HepG2 (cell line): ENCODE data around the gene INSR. TPM values are rescaled to one million over a fixed set of nuclear protein-coding genes. Genes with fewer than 3 reads are reported as not detected.
A peak's percentile ranks its signal among the peaks of the same experiment; 100 is the strongest.

Experiments
- ATAC-seq: fragments of 200-7000 bp; cut with Tn5 transposase; 3 replicates; pipeline ENCODE4 v1.9.1; 2020; ENCODE audit warnings: mild to moderate bottlenecking, moderate library complexity
- BruUV-seq: library from RNA; stranded (reverse); fragments of 400-500 nt; replicated peaks from 2 replicates; lab custom pipeline; 2021; lab: Mats Ljungman, UMichigan
- CTCF ChIA-PET: fragments of 300-600 bp; formaldehyde crosslinking; extraction: SDS; loops from one replicate; lab custom pipeline; 2021; ENCODE audit warnings: low total read pairs, inconsistent platforms, low intra/inter-chr PET ratio; lab: Yijun Ruan, JAX
- POLR2A ChIA-PET: fragments of 350-600 bp; sonication (Branson Sonifier 250); formaldehyde crosslinking; loops from one replicate; lab custom pipeline; 2020; ENCODE audit warnings: antibody characterized with exemption, inconsistent platforms; lab: Yijun Ruan, JAX
- DNase-seq: peaks from one replicate; pipeline ENCODE4 v3.0.0-alpha.2; 2015; ENCODE audit warnings: low spot score
- FAIRE-seq: peaks from 3 replicates; lab custom pipeline; 2011; peaks lifted over from hg19 to GRCh38; lab: Jason Lieb, UNC
- H2AFZ ChIP-seq: one replicate; pipeline ENCODE4 v1.6.1; 2011; ENCODE audit warnings: low read length, inconsistent platforms
- H3K27ac ChIP-seq: fragments of 300-600 bp; 3 replicates; pipeline ENCODE4 v1.8.0; 2011; ENCODE audit warnings: mixed run types, mild to moderate bottlenecking, mixed read lengths, low read length, inconsistent platforms; ENCODE audit not compliant: insufficient read depth; ENCODE audit errors: extremely low read length
- H3K27me3 ChIP-seq, 2 experiments: fragments of 200-600 bp in 1 of 2; 2 replicates in 1 of 2; 3 replicates in 1 of 2; pipeline versions ENCODE4 v1.6.0 to v1.8.0; 2011; ENCODE audit warnings: low read length in 2 of 2, mild to moderate bottlenecking in 2 of 2, moderate library complexity in 2 of 2, inconsistent platforms in 1 of 2; ENCODE audit not compliant: insufficient read depth in 2 of 2, control insufficient read depth in 1 of 2
- H3K36me3 ChIP-seq, 2 experiments: fragments of 200-600 bp in 1 of 2; replicated peaks in 1 of 2; 2 replicates in 1 of 2; 3 replicates in 1 of 2; pipeline versions ENCODE4 v1.5.1 to v1.8.0; 2011; ENCODE audit warnings: low read length in 2 of 2, inconsistent platforms in 1 of 2; ENCODE audit not compliant: insufficient read depth in 2 of 2, control insufficient read depth in 1 of 2
- H3K4me1 ChIP-seq: 2 replicates; pipeline ENCODE4 v1.5.1; 2012; ENCODE audit warnings: low read length, inconsistent platforms; ENCODE audit not compliant: insufficient read depth
- H3K4me2 ChIP-seq: 2 replicates; pipeline ENCODE4 v1.6.0; 2011; ENCODE audit warnings: low read depth, low read length, inconsistent platforms
- H3K4me3 ChIP-seq, 3 experiments: fragments of 200-600 bp in 1 of 3; sonication (generic), shearing (Covaris generic) in 1 of 3; replicated peaks in 1 of 3; 2 replicates each; pipeline ENCODE4 v1.5.1; 2011 to 2016; ENCODE audit warnings: low read length in 3 of 3, inconsistent platforms in 2 of 3, low read depth in 2 of 3, mild to moderate bottlenecking in 2 of 3, control low read depth in 1 of 3, mixed read lengths in 1 of 3; ENCODE audit not compliant: insufficient read depth in 1 of 3
- H3K79me2 ChIP-seq: one replicate; pipeline ENCODE4 v1.6.1; 2011; ENCODE audit warnings: low read length, inconsistent platforms; ENCODE audit not compliant: insufficient read depth
- H3K9ac ChIP-seq: 2 replicates; pipeline ENCODE4 v1.6.0; 2011; ENCODE audit warnings: mild to moderate bottlenecking, low read depth, low read length, inconsistent platforms; ENCODE audit not compliant: insufficient read depth
- H3K9me3 ChIP-seq: 2 replicates; pipeline ENCODE4 v1.5.1; 2012; ENCODE audit warnings: mild to moderate bottlenecking, low read length
- H4K20me1 ChIP-seq: 2 replicates; pipeline ENCODE4 v1.6.0; 2011; ENCODE audit warnings: inconsistent platforms, mild to moderate bottlenecking, low read length, moderate library complexity; ENCODE audit not compliant: insufficient read depth
- ARID5B ChIP-seq: IDR thresholded peaks from 2 replicates; pipeline ENCODE4 v1.4.0; 2020; ENCODE audit warnings: mild to moderate bottlenecking, missing genetic modification reagents
- CEBPB ChIP-seq: IDR thresholded peaks from 2 replicates; pipeline ENCODE4 v1.6.1; 2011; ENCODE audit warnings: low read depth, low read length, improper control_type of control experiment, borderline replicate concordance
- HOXD1 ChIP-seq: sonication (generic); formaldehyde crosslinking; IDR thresholded peaks from 2 replicates; pipeline ENCODE4 v1.5.0; 2020; ENCODE audit warnings: missing genetic modification reagents
- ZBTB25 ChIP-seq: IDR thresholded peaks from 2 replicates; pipeline ENCODE4 v1.6.1; 2018; ENCODE audit warnings: missing genetic modification reagents
- ZEB1 ChIP-seq: IDR thresholded peaks from 2 replicates; pipeline ENCODE4 v1.6.1; 2012; ENCODE audit warnings: mild to moderate bottlenecking, low read depth, inconsistent platforms; ENCODE audit not compliant: insufficient replicate concordance
- ZNF276 ChIP-seq: sonication (generic); formaldehyde crosslinking; IDR thresholded peaks from 2 replicates; pipeline ENCODE4 v1.4.0; 2020; ENCODE audit warnings: mild to moderate bottlenecking, low read depth, missing genetic modification reagents
- ZNF556 ChIP-seq: sonication (generic); formaldehyde crosslinking; IDR thresholded peaks from 2 replicates; pipeline ENCODE4 v1.4.0; 2020; ENCODE audit warnings: mild to moderate bottlenecking, missing genetic modification reagents, borderline replicate concordance
- ZSCAN31 ChIP-seq: sonication (generic); formaldehyde crosslinking; IDR thresholded peaks from 2 replicates; pipeline ENCODE4 v1.5.0; 2020; ENCODE audit warnings: low read depth, mild to moderate bottlenecking, missing genetic modification reagents
- WGBS: methylation state at CpG from one replicate; pipeline ENCODE4 v1.1.6; 2017; ENCODE audit warnings: low lambda C conversion rate; 5-methylcytosine and 5-hydroxymethylcytosine counted together
- in situ Hi-C: cut with HindIII; loops from 2 replicates; pipeline ENCODE4 v1.10.0; 2017; ENCODE audit warnings: low pct_unique_long_range_greater_than_20kb; ENCODE audit not compliant: extremely low pct_ligation_motif_present
- intact Hi-C: fragments of 100-400 bp; cut with micrococcal nuclease; formaldehyde crosslinking; loops from one replicate; pipeline ENCODE4 v1.10.0; 2022; ENCODE audit not compliant: unreplicated experiment
- polyA plus RNA-seq, 8 experiments: library from polyadenylated mRNA; depleted of rRNA in 3 of 8; stranded (reverse) in 7 of 8; unstranded in 1 of 8; fragments of >200 nt; fragmentation: Illumina TruSeq in 4 of 8; extraction: Trizol in 4 of 8; gene quantifications; 2 replicates each; pipeline versions ENCODE4 v1.2.1 to v1.2.3, GENCODE V29; 2011 to 2016; ENCODE audit warnings: low read depth in 4 of 8, missing spikeins in 1 of 8, mixed read lengths in 1 of 8; ENCODE audit not compliant: insufficient read depth in 1 of 8
- total RNA-seq, 5 experiments: library from RNA; depleted of rRNA; stranded (reverse); fragments of >200 nt; fragmentation: Illumina TruSeq; extraction: Trizol; gene quantifications; 2 replicates each; pipeline ENCODE4 v1.2.3, GENCODE V29; 2016; ENCODE audit warnings: low read depth in 1 of 5

INSR gene
- total and polyA plus RNA-seq, 2 of the 13 experiments (the other 11 are each of a cell fraction or from before 2014, with no cell fraction given) = 24.2 to 29.8 TPM

GRCh38 chr19:7292950-7293761, 1.1 kb downstream of the INSR start (continued):
- no peak for TF ChIP-seq ZNF276 (CRISPR knock-in tag)
- TF ChIP-seq ZSCAN31 = no peak
- no peak; the same call in 1 of the 2 replicates for TF ChIP-seq HOXD1 (CRISPR knock-in tag)
- no peak for TF ChIP-seq ZNF556 (CRISPR knock-in tag)
- TF ChIP-seq, all 625 proteins: peak for 114

- no peak for FAIRE-seq
- intact Hi-C loops = no loop called here
- H3K4me3 ChIP-seq = peak overlapping the region; percentile 79 to 89 (median 83); a peak in 5 of 6 replicates
Observed at GRCh38 chr19:7292352-7292949, 1.8 kb downstream of the INSR start.

More at GRCh38 chr19:7292352-7292949, 1.8 kb downstream of the INSR start:
- DNase-seq (no peak), ATAC-seq (no peak)
- peaks cover 40% of the 10 kb centered on the region for H4K20me1 ChIP-seq
- peak overlapping the region; percentile 94 for H3K27ac ChIP-seq
- H3K9ac ChIP-seq = peak overlapping the region; percentile 90; the same call in 1 of the 2 replicates
- WGBS = 79% methylated on average over 8 of the region's 12 CpGs
- ChIA-PET POLR2A (interaction anchor here (0.6 kb wide), 1 partner anchor 62 kb away, joined by 4 read pairs; no protein-coding TSS in a partner anchor), CTCF (no interaction called here)
- no peak overlapping the region for H2AFZ ChIP-seq
- BruUV-seq = TSS peak; percentile 57
- no peaks in the 10 kb centered on the region for H3K36me3 ChIP-seq
- peaks cover 69% of the 10 kb centered on the region for H3K4me1 ChIP-seq
- no peaks in the 10 kb centered on the region; a peak in 1 of 5 replicates for H3K27me3 ChIP-seq
- peak overlapping the region; percentile 86 for H3K4me2 ChIP-seq
- TF ChIP-seq ZBTB25 (no peak), ARID5B (CRISPR knock-in tag) (no peak), CEBPB (peak; percentile 66), ZEB1 (no peak)
- H3K79me2 ChIP-seq = peaks cover 51% of the 10 kb centered on the region
- in situ Hi-C loops = loop anchor here (5.0 kb wide), 1 partner anchor 95 kb away; no protein-coding TSS in a partner anchor
- no peaks in the 10 kb centered on the region for H3K9me3 ChIP-seq
